H1 (cell line): ENCODE data around the gene WDR1. TPM values are rescaled to one million over a fixed set of nuclear protein-coding genes. Genes with fewer than 3 reads are reported as not detected.

ENCODE experiments used
- ATF2 ChIP-seq: IDR thresholded peaks from 2 replicates; pipeline ENCODE4 v1.6.1; 2012; ENCODE audit warnings: low read length, inconsistent platforms
- JUN ChIP-seq: IDR thresholded peaks from 2 replicates; pipeline ENCODE4 v1.6.1; 2011; ENCODE audit warnings: low read depth, mild to moderate bottlenecking, improper control_type of control experiment, low read length
- KDM1A ChIP-seq: fragments of 200-600, 300-600 bp; sonication (generic); IDR thresholded peaks from 2 replicates; pipeline ENCODE4 v1.7.1; 2016; ENCODE audit warnings: mild to moderate bottlenecking, low read length, borderline replicate concordance
- KDM4A ChIP-seq: IDR thresholded peaks from one replicate; pipeline ENCODE4 v1.7.1; 2012; ENCODE audit warnings: low read depth, mild to moderate bottlenecking, moderate library complexity, low read length, inconsistent platforms; ENCODE audit not compliant: severe bottlenecking
- POU5F1 ChIP-seq: IDR thresholded peaks from 2 replicates; pipeline ENCODE4 v1.6.1; 2011; ENCODE audit warnings: low read depth, mild to moderate bottlenecking, low read length, moderate library complexity
- RNF2 ChIP-seq: fragments of 200-900, 300-1000 bp; sonication (generic); IDR thresholded peaks from 2 replicates; pipeline ENCODE4 v1.7.1; 2016; ENCODE audit warnings: borderline replicate concordance, low read depth, mild to moderate bottlenecking, antibody characterized with exemption, low read length; ENCODE audit not compliant: poor library complexity, severe bottlenecking; ENCODE audit errors: missing control alignments
- polyA plus RNA-seq, 7 experiments: library from polyadenylated mRNA; depleted of rRNA in 3 of 7; stranded (reverse) in 5 of 7; unstranded in 2 of 7; fragments of >200 nt in 5 of 7; fragments of 200-250 nt in 2 of 7; gene quantifications; 1 replicate in 5 of 7; 2 replicates in 1 of 7; 4 replicates in 1 of 7; pipeline versions ENCODE4 v1.2.1 to v1.2.3, GENCODE V29; 2011 to 2013; ENCODE audit warnings: missing spikeins in 2 of 7, mixed read lengths in 2 of 7
- total RNA-seq: library from RNA; stranded (reverse); fragmentation: NEBNext Ultra II Directional; extraction: Animal tissue kit (Norgen Biotek cat#: 25700); gene quantifications from 2 replicates; pipeline ENCODE4 v1.2.1, GENCODE V29; 2021

WDR1 gene
- total and polyA plus RNA-seq, 2 of the 8 experiments (the other 6 are each of a cell fraction or from before 2014, with no cell fraction given) = 315 to 377 TPM

GRCh38 chr4:10160281-10160856 is 43.8 kb upstream of the WDR1 start (continued):
- TF ChIP-seq RNF2 (no peak), ATF2 (no peak), KDM4A (no peak), JUN (no peak), POU5F1 (no peak), KDM1A (no peak)
